ENCODE measurements around the gene ZDHHC5.
"Not testable (repeated sequence)": the region's sequence is repeated elsewhere in the genome, so short reads cannot be mapped to it uniquely, and the experiment has no call there.

The ZDHHC5 gene

DNA sequence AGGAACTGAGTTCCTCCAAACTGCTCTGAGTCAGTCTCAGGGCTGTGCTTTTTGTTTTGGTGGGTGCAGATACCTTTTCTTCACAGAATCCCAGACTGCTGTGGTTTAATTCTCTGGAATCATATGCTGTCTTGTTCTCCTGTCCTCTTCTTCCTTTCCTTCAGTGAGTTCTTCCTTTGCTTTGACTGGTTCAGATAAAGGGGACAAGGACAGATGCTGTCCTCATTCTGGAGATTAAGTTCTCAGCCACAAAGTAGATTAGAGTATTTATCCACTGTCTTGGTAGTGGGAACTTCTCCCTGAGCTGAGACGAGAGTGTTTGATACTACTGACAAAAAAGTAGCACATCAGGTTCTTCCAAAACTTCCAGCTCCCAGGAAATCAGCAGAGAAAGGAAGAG lies 13.3 kb downstream of the ZDHHC5 start:
- no peak for DNase-seq (ENCODE audit: low read depth, low spot score)
- CTCF ChIA-PET: interaction anchor here (0.6 to 0.9 kb wide), 2 partner anchors 27 to 120 kb away, joined by 3 read pairs; no protein-coding TSS in a partner anchor
- POLR2A ChIA-PET: no interaction called here
- no peak overlapping the region for H3K4me3 ChIP-seq (ENCODE audit: low read depth, low read length)
- TF ChIP-seq, protein P1, sequence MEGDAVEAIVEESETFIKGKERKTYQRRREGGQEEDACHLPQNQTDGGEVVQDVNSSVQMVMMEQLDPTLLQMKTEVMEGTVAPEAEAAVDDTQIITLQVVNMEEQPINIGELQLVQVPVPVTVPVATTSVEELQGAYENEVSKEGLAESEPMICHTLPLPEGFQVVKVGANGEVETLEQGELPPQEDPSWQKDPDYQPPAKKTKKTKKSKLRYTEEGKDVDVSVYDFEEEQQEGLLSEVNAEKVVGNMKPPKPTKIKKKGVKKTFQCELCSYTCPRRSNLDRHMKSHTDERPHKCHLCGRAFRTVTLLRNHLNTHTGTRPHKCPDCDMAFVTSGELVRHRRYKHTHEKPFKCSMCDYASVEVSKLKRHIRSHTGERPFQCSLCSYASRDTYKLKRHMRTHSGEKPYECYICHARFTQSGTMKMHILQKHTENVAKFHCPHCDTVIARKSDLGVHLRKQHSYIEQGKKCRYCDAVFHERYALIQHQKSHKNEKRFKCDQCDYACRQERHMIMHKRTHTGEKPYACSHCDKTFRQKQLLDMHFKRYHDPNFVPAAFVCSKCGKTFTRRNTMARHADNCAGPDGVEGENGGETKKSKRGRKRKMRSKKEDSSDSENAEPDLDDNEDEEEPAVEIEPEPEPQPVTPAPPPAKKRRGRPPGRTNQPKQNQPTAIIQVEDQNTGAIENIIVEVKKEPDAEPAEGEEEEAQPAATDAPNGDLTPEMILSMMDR (IDR thresholded peaks at IDR 0.05; ENCODE audit: insufficient read depth, low read length, missing control alignments): no peak

DNA sequence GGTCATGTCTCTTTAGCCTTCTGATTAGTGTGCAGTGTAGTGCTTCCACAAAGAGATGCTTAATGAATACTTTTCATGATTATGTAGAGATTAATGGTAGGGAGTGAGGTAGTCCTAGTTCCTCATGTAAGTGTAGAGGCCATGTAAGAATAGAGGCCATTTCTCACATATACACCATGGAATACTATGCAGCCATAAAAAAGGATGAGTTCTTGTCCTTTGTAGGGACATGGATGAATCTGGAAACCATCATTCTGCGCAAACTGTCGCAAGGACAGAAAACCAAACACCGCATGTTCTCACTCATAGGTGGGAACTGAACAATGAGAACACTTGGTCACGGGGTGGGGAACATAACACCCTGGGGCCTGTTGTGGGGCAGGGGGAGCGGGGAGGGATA lies 22.6 kb downstream of the ZDHHC5 start:
- CTCF ChIA-PET; POLR2A ChIA-PET; DNase-seq (ENCODE audit: low read depth, low spot score); H3K4me3 ChIP-seq (ENCODE audit: low read depth, low read length): not testable (repeated sequence)

DNA sequence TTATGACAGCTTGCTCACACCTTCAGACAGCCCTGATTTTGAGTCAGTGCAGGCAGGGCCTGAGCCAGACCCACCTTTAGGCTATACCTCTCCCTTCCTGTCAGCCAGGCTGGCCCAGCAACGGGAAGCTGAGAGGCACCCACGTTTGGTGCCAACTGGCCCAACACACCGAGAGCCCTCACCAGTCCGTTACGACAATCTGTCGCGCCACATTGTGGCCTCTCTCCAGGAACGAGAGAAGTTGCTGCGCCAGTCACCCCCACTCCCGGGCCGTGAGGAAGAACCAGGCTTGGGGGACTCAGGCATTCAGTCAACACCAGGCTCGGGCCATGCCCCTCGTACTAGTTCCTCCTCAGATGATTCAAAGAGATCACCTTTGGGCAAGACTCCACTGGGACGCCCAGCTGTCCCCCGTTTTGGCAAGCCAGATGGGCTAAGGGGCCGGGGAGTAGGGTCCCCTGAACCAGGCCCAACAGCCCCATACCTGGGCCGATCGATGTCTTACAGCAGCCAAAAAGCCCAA lies 31.0 kb downstream of the ZDHHC5 start:
- ChIA-PET CTCF (interaction anchor here (1.0 to 1.4 kb wide), 3 partner anchors 10 to 102 kb away, joined by 4 read pairs; no protein-coding TSS in a partner anchor), POLR2A (interaction anchor here (1.2 kb wide), 1 partner anchor 13 kb away, joined by 4 read pairs; the partner anchor contains the start of genes MED19 and TMX2)
- no peak overlapping the region for H3K4me3 ChIP-seq (ENCODE audit: low read depth, low read length)
- TF ChIP-seq, protein P1 (IDR thresholded peaks at IDR 0.05; ENCODE audit: insufficient read depth, low read length, missing control alignments): no peak
- DNase-seq (ENCODE audit: low read depth, low spot score): no peak

DNA sequence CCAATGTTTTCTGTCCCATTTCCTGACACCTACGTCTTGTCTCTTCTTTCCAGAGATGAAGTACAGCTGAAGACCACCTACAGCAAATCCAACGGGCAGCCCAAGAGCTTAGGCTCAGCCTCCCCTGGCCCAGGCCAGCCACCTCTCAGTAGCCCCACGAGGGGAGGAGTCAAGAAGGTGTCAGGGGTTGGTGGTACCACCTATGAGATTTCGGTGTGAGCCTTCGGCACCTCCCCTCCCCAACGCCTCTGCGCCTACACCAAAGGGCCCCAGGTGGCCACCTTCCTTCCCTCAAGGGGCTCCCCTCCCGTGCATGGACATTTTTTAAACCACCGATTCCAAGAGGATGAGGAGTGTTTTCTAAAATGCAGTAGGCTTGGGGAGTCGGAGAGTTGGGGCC lies 31.9 kb downstream of the ZDHHC5 start:
- POLR2A ChIA-PET: no interaction called here
- no peak for DNase-seq (ENCODE audit: low read depth, low spot score)

DNA sequence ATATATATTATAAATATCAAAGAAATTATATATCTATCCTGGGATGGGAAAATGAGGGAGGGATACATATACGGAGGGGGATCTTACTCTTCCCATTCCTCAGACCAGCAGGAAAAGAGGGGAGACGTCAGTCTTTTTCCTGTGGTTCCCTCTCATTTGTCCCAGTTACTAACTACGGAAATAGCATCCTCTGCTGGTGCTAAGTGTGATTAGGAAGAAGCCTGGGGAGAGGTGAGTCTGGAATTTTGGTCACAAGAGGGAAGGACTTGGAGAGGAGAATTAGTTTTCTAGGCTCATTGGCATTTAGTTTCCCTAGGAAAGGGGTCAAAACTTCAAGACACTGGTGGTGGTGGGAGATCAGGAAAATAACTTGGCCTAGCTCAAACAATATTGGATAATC lies 32.5 kb downstream of the ZDHHC5 start:
- H3K4me3 ChIP-seq (ENCODE audit: low read depth, low read length): no peak overlapping the region
- ChIA-PET POLR2A (no interaction called here), CTCF (no interaction called here)
- TF ChIP-seq, protein P1 (IDR thresholded peaks at IDR 0.05; ENCODE audit: insufficient read depth, low read length, missing control alignments): no peak
- DNase-seq (ENCODE audit: low read depth, low spot score): no peak

More for the DNA sequence above, 31.9 kb downstream of the ZDHHC5 start:
- TF ChIP-seq, protein P1 (IDR thresholded peaks at IDR 0.05; ENCODE audit: insufficient read depth, low read length, missing control alignments): no peak
- no peak overlapping the region for H3K4me3 ChIP-seq (ENCODE audit: low read depth, low read length)
- CTCF ChIA-PET: no interaction called here

DNA sequence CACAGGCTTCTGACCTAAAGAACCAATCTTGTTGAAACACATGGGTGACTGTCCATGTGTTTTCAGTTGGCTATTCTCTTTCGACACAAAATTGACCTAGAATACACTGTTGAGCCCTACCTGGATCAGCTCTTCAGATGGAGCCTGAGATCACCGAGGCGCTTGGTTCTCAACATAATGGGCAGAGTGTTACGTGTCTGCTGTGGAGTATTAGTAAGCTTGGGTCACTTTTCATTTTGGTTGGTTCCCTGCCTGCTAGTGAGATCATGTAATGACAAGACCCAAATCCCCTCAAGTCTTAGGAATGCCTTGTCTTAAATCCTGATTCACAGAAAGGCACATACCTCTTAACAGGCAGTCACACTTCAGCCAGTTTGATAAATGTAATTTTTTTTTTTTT lies 35.4 kb downstream of the ZDHHC5 start:
- CTCF ChIA-PET: interaction anchor here (1.2 to 1.3 kb wide), 3 partner anchors 20 to 822 kb away, joined by 3 to 4 read pairs (median 4); no protein-coding TSS in a partner anchor
- TF ChIP-seq, protein P1 (IDR thresholded peaks at IDR 0.05; ENCODE audit: insufficient read depth, low read length, missing control alignments): no peak
- peak; percentile 1 for DNase-seq (ENCODE audit: low read depth, low spot score)
- POLR2A ChIA-PET: no interaction called here
- no peak overlapping the region for H3K4me3 ChIP-seq (ENCODE audit: low read depth, low read length)

DNA sequence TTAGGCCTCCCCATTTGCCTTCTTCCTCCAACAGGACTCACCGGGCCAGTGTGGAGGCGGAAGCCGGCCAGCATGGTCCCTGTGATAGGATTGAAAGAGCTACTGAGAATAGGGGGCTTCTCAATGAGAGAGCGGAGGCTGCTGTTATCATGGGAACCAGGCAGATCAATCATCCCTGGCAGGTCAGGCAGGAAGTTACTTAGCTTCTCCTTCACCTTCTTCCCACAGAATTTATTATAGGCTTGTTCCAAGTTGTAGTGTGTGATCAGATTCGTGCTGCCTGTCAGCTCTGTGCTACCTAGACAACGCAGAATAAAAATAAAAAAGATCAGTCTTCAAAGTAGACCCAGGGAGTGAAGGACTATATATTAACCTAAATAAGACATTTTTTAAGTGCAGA lies 37.0 kb downstream of the ZDHHC5 start:
- POLR2A ChIA-PET: no interaction called here
- CTCF ChIA-PET: interaction anchor here (1.5 kb wide), 1 partner anchor 96 kb away, joined by 6 read pairs; no protein-coding TSS in a partner anchor
- DNase-seq (ENCODE audit: low read depth, low spot score): no peak
- TF ChIP-seq, protein P1 (IDR thresholded peaks at IDR 0.05; ENCODE audit: insufficient read depth, low read length, missing control alignments): no peak
- H3K4me3 ChIP-seq (ENCODE audit: low read depth, low read length): no peak overlapping the region

DNA sequence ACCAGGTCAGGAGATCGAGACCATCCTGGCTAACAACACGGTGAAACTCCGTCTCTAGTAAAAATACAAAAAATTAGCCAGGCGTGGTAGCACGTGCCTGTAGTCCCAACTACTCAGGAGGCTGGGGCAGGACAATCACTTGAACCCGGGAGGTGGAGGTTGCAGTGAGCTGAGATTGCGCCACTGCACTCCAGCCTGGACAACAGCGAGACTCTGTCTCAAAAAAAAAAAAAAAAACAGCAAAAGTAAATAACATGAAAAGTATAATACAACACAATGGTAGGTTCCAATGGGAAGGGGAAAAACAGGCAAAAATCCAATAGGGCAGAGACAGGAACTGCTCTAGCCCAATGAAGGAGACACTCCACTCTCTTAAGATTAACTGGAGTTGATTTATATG lies 37.5 kb downstream of the ZDHHC5 start:
- CTCF ChIA-PET: interaction anchor here (1.5 kb wide), 1 partner anchor 96 kb away, joined by 6 read pairs; no protein-coding TSS in a partner anchor

More for the DNA sequence above, 37.5 kb downstream of the ZDHHC5 start:
- DNase-seq (ENCODE audit: low read depth, low spot score); H3K4me3 ChIP-seq (ENCODE audit: low read depth, low read length); POLR2A ChIA-PET: not testable (repeated sequence)
